RWPE2 (cell line): ENCODE measurements around the gene SLC26A5.

Experiments used
- ATAC-seq: fragments of 200-7000 bp; cut with Tn5 transposase; 3 replicates; pipeline ENCODE4 v1.9.1; 2021; ENCODE audit warnings: low read depth
- DNase-seq: peaks from one replicate; pipeline ENCODE4 v3.0.0-alpha.2; 2020; ENCODE audit warnings: low spot score
- H3K27ac ChIP-seq: fragments of 450-650 bp; 2 replicates; pipeline ENCODE4 v1.5.1; 2017; ENCODE audit warnings: mild to moderate bottlenecking; ENCODE audit not compliant: poor library complexity, severe bottlenecking
- H3K27me3 ChIP-seq: fragments of 250-450 bp; sonication (Bioruptor Pico); 2 replicates; pipeline ENCODE4 v1.5.1; 2021; ENCODE audit warnings: mild to moderate bottlenecking, moderate library complexity; ENCODE audit not compliant: insufficient read depth, poor library complexity, severe bottlenecking
- H3K36me3 ChIP-seq: fragments of 250-450 bp; sonication (Bioruptor Pico); 2 replicates; pipeline ENCODE4 v1.5.1; 2020; ENCODE audit warnings: low read depth, mild to moderate bottlenecking, moderate library complexity
- H3K4me1 ChIP-seq: fragments of 250-450 bp; sonication (Bioruptor Pico); 2 replicates; pipeline ENCODE4 v1.5.1; 2021; ENCODE audit warnings: mild to moderate bottlenecking, moderate library complexity; ENCODE audit not compliant: insufficient read depth, poor library complexity, severe bottlenecking
- H3K4me3 ChIP-seq: fragments of 250-450 bp; sonication (Bioruptor Pico); 2 replicates; pipeline ENCODE4 v1.5.1; 2021; ENCODE audit warnings: mild to moderate bottlenecking, moderate library complexity; ENCODE audit not compliant: severe bottlenecking
- H3K9me3 ChIP-seq: fragments of 250-450 bp; sonication (Bioruptor Pico); 2 replicates; pipeline ENCODE4 v1.5.1; 2021; ENCODE audit warnings: mild to moderate bottlenecking, moderate library complexity; ENCODE audit not compliant: severe bottlenecking
- TF ChIP-seq, protein P1 (sequence below): fragments of 450-650 bp; IDR thresholded peaks from one replicate; pipeline ENCODE4 v1.5.1; 2017; ENCODE audit warnings: mild to moderate bottlenecking, moderate library complexity; ENCODE audit not compliant: poor library complexity, severe bottlenecking

The SLC26A5 gene

GRCh38 chr7:103373866-103374643 is 72.0 kb downstream of the SLC26A5 start:
- no peaks in the 10 kb centered on the region for H3K27me3 ChIP-seq
- no peaks in the 10 kb centered on the region for H3K36me3 ChIP-seq
- no peaks in the 10 kb centered on the region for H3K9me3 ChIP-seq
- DNase-seq (no peak), ATAC-seq (no peak)
- no peak overlapping the region for H3K27ac ChIP-seq
- no peak overlapping the region for H3K4me3 ChIP-seq
- H3K4me1 ChIP-seq, result no peaks in the 10 kb centered on the region
- TF ChIP-seq, protein P1, sequence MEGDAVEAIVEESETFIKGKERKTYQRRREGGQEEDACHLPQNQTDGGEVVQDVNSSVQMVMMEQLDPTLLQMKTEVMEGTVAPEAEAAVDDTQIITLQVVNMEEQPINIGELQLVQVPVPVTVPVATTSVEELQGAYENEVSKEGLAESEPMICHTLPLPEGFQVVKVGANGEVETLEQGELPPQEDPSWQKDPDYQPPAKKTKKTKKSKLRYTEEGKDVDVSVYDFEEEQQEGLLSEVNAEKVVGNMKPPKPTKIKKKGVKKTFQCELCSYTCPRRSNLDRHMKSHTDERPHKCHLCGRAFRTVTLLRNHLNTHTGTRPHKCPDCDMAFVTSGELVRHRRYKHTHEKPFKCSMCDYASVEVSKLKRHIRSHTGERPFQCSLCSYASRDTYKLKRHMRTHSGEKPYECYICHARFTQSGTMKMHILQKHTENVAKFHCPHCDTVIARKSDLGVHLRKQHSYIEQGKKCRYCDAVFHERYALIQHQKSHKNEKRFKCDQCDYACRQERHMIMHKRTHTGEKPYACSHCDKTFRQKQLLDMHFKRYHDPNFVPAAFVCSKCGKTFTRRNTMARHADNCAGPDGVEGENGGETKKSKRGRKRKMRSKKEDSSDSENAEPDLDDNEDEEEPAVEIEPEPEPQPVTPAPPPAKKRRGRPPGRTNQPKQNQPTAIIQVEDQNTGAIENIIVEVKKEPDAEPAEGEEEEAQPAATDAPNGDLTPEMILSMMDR, result no peak

DNA sequence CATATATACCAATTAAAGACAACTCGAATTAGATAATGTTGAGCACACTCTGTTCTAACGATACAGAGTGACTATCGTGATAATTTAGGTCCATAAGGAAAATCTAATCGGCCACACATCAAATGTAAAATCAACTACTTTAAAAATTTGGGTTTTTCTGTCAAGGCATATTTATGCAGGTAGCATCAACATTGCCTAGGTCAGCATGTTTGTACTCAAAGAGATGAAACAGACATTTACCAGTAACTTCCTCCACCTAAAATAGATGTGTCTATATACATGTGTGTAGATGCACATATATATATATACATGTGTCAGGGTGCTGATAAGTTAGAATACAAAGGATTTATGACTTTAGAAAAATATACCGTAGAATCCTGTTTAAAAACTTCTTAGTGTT is 76.6 kb downstream of the SLC26A5 start:
- no peaks in the 10 kb centered on the region for H3K4me1 ChIP-seq
- H3K36me3 ChIP-seq, result peaks cover 46% of the 10 kb centered on the region
- no peak overlapping the region for H3K27ac ChIP-seq
- H3K4me3 ChIP-seq, result no peak overlapping the region
- TF ChIP-seq, protein P1, result no peak
- ATAC-seq, result no peak
- H3K27me3 ChIP-seq, result no peaks in the 10 kb centered on the region
- no peak for DNase-seq
- H3K9me3 ChIP-seq, result no peaks in the 10 kb centered on the region

- Histone ChIP-seq H3K4me1 (peaks cover 30% of the 10 kb centered on the region), H3K4me3 (no peak overlapping the region)
- TF ChIP-seq, protein P1, result no peak
Observed at GRCh38 chr7:103349805-103350204, 96.2 kb downstream of the SLC26A5 start.

DNA sequence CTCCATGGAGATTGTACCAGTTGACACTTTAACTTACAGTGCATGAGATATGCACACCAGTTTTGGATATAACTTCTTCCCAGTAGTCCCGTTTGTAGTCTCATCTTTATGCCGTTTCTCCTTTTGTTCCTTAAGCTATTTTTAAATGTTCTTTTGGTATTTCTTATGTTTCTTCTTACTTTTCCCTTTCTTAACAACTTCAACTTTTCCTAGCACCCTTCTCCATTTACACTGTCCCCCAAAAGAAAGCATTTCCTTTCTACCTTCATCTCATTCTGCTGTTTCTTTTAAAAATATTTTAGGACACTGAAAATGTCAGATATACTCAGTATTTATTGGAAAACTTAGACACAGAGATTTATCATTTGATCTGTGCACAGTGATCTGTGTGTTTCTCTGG is 97.0 kb downstream of the SLC26A5 start:
- H3K27ac ChIP-seq, result no peak overlapping the region
- H3K36me3 ChIP-seq, result peaks cover 37% of the 10 kb centered on the region
- H3K4me1 ChIP-seq, result peaks cover 30% of the 10 kb centered on the region
- DNase-seq (no peak), ATAC-seq (no peak)
- H3K27me3 ChIP-seq, result no peaks in the 10 kb centered on the region
- TF ChIP-seq, protein P1, result no peak
- peak overlapping the region; percentile 62 for H3K4me3 ChIP-seq
- peaks cover 2% of the 10 kb centered on the region for H3K9me3 ChIP-seq

More at GRCh38 chr7:103349805-103350204, 96.2 kb downstream of the SLC26A5 start:
- Histone ChIP-seq H3K36me3 (peaks cover 45% of the 10 kb centered on the region), H3K27me3 (no peaks in the 10 kb centered on the region), H3K9me3 (peaks cover 2% of the 10 kb centered on the region), H3K27ac (no peak overlapping the region)
- DNase-seq (no peak), ATAC-seq (no peak)

DNA sequence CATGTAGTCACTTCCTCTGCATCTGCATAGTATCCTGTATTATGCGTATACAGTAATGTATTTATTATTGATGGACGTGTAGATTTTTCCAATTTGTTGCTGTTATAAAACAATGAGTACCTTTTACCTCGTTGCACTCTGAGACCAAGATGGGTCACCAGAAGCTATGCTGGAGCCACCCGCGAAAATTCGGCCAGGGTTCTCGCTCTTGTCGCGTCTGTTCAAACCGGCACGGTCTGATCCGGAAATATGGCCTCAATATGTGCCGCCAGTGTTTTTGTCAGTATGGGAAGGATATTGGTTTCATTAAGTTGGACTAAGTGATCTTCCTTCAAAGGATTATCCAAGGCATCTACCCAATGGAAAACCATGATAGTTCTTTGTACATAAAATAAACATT is 97.6 kb downstream of the SLC26A5 start:
- DNase-seq (no peak), ATAC-seq (no peak)
- Histone ChIP-seq H3K9me3 (peaks cover 2% of the 10 kb centered on the region), H3K36me3 (peaks cover 36% of the 10 kb centered on the region), H3K27ac (peak overlapping the region; percentile 57), H3K4me3 (peak overlapping the region; percentile 62), H3K27me3 (no peaks in the 10 kb centered on the region), H3K4me1 (peaks cover 30% of the 10 kb centered on the region)
- TF ChIP-seq, protein P1, result no peak
